GM21737 (cell line): Measurements from ENCODE around the gene NOS1.
"Not testable (repeated sequence)": the region's sequence is repeated elsewhere in the genome, so short reads cannot be mapped to it uniquely, and the experiment has no call there.

ENCODE experiments used
- ATAC-seq: cut with Tn5 transposase; IDR thresholded peaks from one replicate; pipeline ENCODE4 v1.9.1; 2021; ENCODE audit warnings: mild to moderate bottlenecking, moderate library complexity; ENCODE audit not compliant: unreplicated experiment

NOS1 gene

DNA sequence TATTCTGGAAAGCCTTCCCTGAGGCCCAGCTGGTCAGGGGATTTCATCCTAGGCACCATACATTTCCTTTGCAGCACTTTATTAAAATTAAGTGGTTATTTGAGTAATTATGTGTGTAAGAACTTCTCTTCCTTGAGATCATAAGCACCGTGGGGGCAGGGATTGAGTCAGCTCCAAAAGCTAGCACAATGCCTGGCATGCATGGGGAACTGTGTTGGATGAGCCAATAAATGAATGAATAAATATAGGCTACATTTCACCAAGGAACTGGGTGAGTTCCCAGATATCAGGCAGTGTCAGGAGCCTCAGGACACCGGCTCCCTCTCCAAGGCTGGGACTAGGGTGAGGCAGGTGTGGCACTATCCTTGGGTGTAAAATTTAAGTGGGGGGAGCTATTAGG, 88.3 kb downstream of the NOS1 start:
- ATAC-seq, result no peak

DNA sequence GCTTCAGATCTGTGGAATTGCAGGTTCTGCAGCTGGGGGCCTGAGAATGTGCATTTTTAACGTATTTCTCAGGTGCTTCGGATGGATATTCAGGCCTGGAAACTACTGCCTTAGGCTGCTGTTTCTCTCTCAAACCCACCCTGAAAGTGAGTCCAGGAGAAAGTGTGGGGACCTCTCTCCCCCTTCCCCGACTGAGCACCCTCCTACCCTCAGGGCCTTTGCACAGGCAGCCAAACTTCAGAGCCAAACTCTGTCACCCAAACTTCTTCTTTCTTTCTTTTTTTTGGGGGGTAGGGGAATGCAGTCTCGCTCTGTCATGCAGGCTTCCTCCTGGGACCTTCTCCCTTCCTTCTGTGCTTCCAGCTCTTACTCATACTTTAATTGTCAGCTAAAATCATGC, 88.7 kb downstream of the NOS1 start:
- no peak for ATAC-seq

DNA sequence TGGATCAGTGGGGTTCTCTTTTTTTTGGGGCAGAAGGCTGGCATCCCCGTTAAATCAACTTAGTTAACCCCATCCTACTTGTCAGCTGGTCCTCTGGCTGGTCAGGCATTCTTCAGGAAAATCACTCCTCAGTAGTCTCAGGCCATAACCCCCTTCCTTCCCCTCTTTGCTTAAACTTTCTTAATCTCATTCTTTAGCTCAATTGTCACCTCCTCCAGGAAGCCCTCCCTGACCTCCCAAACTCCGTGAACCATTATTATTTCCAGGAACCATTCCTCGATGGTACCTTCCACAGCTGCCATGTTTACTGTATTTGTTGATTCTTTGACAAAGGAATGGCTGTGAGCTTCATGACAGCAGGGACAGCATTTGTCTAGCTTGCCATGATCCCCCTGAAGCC, 98.7 kb downstream of the NOS1 start:
- no peak for ATAC-seq

DNA sequence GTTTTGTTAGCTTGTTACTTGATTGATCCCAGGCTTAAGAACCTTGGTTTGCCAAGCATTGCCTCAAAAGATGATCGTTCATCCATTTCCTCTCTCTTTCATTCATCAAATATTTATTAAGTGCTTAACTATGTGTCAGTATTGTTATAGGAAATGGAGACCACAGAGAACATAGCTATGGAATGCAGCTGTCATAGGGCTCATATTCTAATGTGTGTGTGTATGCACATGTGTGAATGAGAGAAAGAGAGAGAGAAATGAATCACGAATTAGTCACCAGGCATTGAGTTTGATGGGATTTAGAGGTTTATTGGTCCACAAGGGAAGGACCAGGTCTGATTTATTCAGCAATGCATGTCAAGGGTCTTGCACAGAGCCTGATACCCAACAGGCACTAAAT, 100.2 kb downstream of the NOS1 start:
- no peak for ATAC-seq

DNA sequence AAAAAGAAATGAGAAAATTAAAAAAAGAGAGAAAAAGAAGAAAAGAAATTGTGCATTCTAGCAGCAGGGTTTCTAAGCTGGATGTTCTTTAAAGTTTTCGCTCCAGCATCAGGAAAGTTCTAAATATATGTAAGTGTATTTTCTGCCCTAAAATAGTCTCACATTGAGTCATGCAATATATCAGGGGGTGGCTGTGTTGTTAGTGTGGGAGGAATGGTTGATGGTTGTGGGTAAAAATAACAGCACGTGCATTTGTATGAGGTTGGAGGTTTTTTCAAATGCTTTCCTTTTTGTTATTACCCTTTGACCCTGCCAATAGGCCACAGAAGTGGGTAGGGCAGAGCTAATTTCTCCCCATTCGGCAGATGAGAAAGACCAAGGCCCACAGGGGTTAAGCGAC, 106.0 kb downstream of the NOS1 start:
- no peak for ATAC-seq

DNA sequence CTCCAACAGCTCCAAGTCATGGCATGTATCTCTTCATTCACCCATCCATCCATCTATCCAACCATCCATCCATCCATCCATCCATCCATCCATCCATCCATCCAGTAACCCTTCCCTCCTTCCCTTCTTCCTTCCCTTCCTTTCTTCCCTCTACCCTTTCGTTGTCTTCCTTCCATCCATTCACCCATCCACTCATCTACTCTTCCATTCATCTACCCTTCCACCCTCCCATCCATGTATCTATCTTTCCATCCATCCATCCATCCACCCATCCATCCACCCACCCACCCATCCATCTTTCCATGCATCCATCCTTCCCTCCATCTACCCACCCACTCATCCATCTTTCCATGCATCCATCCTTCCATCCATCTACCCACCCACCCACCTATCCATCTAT, 117.9 kb downstream of the NOS1 start:
- ATAC-seq, result no peak

DNA sequence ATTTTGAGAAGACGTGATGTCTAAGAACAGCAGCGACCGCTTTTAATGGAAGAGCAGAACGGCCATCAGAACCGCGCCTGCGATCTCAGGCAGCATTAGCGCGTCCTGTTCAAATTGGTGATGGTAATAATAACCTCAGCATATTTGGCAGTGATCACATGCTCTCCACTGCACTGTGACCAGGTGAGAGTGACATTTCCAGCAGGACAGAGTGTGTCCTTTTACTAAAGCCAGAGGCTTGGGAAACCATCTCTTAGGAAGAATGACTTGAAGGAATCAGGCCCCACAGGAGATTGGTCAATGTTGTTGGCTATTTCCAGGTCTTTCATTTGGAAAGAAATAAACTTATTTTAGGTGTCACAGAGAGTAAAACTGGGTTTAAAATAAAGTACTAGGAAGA, 119.7 kb downstream of the NOS1 start:
- no peak for ATAC-seq

DNA sequence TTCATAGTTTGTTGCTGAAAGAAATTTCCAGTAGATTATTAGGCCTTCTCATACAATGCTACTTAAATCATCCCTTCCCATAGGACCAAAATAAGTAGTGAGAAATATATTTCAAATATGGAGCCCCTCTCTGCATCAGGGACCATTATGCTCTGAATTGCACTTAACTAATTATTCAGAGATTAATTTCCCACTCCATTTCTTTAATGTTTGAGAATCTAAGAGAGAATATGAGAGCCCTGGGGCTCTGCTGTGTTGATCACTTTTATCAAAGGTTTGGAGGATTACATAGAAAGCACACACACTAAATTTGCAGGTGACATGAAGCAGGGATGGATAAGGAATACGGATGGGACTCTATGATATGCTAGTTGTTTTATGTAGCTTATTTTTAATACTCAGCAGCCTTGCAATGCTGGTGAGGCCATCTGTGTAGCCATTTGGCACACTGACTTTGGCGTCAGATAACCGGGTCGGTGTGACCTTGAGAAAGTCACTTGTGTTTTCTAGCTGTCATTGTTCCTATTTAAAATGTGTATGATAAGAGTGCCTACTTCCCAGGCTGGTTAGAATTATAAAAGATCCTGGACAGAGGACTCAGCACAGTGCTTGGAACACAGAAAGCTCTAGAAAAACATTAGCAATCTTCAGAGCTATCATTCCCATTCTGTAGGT, 121.2 kb downstream of the NOS1 start:
- ATAC-seq, result no peak

DNA sequence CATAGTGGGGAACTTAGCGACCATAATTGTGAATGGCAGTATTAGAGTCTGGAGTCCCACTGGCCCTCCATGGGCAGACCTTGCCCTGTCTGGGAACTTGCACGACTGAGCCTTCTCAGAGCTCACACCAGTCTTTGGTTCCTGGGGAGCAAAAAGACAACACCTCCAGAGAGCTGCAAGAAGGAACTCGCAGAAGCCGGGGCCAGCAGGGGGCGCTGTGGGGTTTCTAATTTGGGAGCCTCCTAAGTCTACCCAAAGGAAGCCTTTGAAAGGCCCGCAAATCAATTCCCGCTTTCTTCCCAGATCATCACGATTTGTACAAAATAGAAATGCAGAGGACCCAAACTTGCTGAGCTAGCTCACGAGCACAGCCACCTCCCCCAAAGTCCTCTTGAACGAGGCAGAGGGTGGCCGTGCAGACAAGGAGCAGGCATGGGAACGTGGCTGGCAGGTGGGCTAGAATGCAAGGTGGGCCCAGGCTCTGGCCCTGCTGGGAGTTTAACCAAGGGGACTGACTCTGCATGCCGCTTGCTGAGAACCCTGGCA, 124.9 kb downstream of the NOS1 start:
- ATAC-seq, result no peak

DNA sequence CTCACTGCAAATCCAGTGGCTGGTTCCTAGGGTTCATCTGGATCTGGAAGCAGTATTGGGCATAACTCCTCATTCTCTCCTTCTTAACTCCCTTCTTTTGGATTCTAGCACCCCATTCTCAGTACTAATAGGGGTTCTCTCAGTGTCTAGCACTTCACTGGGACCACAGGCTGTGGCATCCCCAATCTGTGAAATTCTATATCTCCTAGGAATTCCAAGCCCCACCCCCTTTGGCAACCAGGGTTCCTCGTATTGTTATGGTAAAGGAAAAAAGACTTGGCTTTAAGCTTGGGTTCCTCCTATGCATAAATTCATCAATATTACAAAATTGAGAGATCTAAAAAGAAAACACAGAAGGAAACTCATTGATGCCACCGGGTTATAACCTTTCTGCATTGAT, 126.2 kb downstream of the NOS1 start:
- ATAC-seq, result no peak

DNA sequence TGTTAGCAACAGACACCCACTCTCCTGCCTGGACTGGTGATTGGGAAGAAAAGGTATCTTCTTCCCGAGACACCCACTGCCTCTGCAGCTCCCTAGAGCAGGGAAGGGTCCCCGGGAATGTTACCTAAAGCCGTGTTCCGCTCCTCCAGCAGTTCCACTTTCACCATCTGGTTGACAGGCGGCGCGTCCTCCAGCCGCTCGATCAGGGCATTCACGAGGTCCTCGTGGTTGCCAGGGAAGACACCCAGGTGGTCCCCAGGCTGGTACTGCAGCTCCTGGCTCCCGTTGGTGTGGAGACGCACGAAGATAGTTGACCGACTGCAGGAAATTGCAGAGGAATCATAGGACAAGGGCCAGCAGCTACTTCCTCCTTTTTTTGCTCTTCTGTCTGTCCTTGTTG, 127.0 kb downstream of the NOS1 start:
- no peak for ATAC-seq

DNA sequence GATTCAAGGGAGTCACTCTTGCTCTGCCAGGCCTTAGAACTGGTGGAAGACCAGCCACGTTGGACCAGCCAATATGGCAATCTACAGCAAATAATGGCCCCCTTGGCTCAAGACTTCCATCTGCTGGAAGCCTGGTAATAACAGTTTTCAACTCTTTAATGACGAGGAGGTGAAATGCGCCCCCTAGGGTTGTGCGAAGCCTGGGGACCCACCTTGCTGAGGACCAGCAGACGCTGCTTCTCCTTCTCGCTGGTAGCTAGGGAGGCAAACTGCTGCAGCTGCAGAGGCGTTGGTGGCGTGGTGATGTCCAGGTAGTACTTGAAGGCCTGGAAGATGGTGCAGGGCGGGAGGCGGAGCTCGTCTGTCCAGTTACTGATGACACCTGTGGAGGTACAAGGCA, 129.7 kb downstream of the NOS1 start:
- no peak for ATAC-seq

DNA sequence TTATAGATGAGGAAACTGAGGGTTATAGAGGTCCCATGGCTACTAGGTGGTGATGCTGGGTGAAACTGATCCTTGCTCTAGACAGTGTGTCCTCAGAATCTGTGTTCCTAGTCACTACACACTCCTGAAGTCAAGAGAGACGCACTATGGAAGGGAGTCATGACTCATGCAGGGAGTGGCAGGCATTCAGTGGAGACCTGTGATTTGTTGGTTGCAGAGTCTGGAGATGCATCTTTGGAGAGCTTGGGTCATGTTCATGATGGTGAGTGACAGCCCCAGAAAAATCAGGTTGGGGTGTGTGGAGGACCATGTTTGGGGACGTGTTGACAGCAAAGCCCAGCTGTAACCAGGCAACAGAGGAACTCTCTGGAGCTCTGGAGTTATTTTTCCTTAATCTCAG, 133.2 kb downstream of the NOS1 start:
- ATAC-seq, result no peak

DNA sequence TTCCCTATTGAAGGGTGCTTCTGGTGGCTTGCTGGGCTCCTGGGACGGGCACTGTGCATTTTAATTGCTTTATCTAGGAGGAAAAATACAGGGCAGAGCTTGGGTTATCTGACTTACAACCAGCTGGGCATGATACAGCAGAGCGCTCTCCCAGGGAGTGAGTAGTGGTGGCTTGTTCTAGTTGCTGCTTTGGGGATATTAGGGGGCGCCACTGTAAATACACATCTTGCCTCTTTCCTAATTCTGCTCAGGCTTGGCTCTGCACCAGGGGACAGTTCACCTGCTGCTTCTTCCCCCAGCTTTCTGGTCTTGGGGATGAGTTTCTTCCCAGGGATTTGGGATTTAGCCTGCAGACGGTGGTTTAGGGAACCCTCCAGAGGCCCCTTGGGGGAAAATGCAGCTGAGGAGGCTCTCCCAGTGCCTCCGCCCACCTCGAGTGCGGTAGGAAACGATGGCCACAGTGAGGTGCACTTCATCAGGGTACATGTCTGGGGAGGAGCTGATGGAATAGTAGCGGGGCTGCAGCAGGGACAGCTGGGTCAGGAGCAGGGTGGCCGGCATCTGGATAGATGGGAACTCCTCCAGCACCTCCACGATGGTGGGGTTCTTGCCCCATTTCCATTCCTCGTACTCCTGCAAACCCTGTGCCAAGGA, 134.3 kb downstream of the NOS1 start:
- no peak for ATAC-seq

DNA sequence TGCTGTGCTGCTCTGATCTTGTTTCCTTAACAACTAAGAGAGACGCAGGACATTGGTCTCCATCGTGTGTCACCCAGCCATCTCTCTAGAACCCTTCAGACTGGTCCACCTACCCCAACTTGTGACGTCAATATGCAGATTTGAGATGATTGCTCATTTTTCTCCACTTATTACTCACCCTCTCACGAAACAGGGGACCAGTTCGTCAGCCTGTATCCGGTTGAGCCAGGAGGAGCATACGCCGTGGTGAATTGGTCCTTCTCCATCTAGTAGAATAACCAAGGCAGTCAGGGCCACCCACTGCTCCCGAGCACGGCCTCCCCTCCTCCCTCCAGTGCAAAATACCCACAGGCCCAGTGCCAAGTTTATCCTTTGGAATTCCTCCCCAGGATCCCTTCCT, 134.9 kb downstream of the NOS1 start:
- no peak for ATAC-seq

DNA sequence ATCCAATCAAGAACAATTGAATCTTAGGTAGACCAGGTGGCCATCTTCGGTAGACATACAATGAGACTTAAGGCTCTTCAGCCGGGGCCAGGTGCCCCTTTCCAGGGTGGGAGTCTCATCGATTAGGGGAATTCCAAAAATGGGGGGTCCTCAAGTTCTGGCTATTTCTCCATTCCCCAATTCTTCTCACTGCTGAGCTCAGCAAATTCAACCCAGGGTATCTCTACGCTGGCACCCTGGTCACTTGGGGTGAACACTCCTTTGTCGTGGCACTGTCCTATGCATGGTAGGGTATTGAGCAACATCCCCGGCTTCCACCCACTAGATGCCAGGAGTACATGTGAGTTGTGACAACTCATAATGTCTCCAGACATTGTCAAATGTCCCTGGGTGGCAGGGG, 136.2 kb downstream of the NOS1 start:
- no peak for ATAC-seq

DNA sequence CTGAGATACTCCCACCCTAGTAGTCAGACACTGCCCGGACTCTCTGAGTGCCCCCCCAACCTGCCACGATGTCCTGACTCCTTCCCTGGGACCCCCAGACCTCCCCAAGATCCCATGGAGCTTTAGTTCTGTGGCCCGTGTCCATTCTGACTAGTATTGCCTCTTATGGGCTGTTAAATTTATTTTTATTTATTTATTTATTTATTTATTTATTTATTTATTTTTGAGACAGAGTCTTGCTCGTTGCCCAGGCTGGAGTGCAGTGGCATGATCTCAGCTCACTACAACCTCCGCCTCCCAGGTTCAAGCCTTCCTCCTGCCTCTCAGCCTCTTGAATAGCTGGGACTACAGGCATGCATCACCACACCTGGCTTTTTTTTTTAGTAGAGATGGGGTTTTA, 140.5 kb downstream of the NOS1 start:
- not testable (repeated sequence) for ATAC-seq

DNA sequence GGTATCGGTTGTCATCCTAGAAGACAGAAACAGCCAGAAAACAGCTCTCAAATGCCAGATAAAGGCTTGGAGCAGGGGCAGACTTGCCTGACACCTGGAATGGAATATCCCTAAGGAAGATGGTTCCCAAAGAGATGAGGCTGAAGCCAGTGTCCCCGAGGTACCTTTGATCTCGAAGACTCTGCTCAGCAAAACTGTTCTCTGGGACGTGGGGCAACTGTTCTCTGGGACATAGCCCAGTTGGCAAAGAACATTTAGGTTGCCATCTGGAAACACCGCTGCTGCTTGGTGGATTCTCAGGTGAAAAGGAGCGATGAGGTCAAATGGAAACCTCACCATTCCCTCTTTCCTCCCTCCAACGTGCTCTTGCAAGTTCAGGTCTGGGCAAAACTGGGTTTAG, 143.3 kb downstream of the NOS1 start:
- no peak for ATAC-seq

DNA sequence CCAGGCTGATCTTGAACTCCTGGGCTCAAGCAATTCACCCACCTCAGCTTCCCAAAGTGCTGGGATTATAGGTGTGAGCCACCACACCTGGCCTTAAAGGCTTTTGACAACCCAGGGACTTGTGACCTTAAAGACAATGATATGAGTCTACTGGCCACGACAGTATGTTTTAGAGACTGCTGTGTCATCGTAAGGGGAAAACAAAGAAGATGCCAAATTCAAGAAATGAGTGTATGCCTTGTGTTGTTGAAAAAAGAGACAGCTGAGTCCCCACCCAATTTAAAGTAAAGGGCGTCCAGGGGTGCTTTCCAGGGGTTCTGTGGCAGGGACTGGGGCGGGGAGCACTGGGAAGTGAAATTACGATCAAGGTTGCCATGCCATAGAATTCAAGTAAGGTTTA, 144.7 kb downstream of the NOS1 start:
- no peak for ATAC-seq

DNA sequence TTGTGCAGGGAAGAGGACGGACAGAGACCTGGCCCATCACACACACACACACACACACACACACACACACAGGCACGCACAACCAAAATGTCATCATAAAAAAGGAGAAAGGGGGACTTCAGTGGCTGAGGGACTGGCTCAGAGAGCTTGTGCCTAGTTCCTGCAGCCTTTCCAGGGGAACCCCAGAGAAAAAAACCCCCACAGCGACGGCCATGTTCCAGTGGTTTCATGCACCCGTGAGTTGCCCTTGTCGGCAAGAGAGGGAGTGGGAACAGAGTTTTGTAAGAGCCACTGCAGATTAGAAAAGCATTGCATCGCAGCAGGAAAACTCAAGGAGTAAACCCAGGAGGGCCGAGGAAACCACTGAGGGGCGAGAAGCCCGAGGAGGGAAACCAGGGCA, 146.6 kb downstream of the NOS1 start:
- no peak for ATAC-seq

DNA sequence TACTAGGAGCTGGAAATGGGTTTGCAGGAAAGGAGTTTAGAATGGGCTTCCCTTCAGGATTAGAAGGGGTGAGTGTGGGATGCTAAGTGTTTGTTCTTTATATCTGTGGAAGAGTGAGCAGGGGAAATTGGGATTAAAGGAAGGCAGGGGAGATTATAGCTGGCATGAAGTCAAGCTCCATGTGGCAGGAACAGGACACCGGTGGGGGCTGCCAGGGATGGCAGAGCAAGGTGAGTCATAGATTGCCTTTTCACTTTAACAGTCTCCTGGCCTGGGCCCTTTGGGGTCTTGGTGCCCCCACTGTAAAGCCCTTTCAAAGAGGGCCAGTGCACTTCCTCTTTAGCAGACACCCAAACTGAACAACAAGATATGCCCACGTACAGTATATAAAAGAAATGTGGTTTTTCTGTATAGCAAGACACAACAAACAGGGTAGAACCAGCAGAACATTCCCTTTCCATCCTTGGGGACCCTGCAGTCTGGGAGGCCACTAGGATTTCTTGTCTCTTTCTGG, 148.1 kb downstream of the NOS1 start:
- no peak for ATAC-seq

DNA sequence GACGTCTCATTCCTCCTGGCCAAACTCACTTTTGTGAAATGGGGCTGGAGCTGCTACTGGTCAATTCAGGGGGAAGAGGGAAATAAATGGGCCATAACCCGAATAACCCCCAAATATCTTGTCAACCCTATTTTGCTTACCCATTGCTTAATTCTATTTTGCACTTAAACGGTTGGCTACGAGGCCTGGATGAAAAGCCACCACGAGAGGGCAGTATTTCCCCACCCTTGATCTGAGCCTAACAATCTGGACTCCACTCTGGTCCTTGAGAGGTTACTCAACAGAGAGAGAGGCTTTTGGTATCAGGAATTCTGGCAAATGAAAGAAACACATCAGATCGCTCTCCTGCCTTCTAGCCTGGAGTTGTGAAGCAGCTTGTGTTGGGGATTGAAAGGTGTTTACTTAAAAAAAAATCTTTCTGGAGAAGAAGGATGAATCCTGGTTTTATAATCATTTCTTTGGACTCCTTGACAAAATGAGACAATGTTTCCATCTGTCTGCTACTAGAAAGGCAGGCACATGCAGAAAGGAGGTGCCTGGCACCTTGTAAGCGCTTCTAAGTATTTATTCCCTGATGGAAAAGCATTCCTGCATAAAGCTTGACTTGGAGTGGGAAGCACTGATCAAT, 148.7 kb downstream of the NOS1 start:
- no peak for ATAC-seq
